Pancreas (tissue), 10 donors: ENCODE results near the gene URB1. TPM values are rescaled to one million over a fixed set of nuclear protein-coding genes. Genes with fewer than 3 reads are reported as not detected.

Experiments used
- ATAC-seq, 4 donors: fragments of 200-7000 bp; cut with Tn5 transposase; one replicate each; pipeline versions ENCODE4 v1.8.0 to v1.9.1; 2020; ENCODE audit warnings: mild to moderate bottlenecking in 4 of 4, moderate library complexity in 4 of 4
- DNase-seq, 6 donors: peaks; one replicate each; pipeline ENCODE4 v3.0.0-alpha.2; 2020
- FAIRE-seq: peaks from 2 replicates; lab custom pipeline; 2012; peaks lifted over from hg19 to GRCh38; lab: Jason Lieb, UNC
- H3K27ac ChIP-seq, 4 donors: fragments of 200-600 bp; sonication (generic); 1 replicate in 3 of 4; 2 replicates in 1 of 4; pipeline versions ENCODE4 v1.5.0 to v1.8.0; 2020
- H3K27me3 ChIP-seq, 4 donors: fragments of 200-600 bp; one replicate each; pipeline ENCODE4 v1.8.0; 2021
- H3K36me3 ChIP-seq, 3 donors: fragments of 200-600 bp; sonication (generic) in 1 of 3; one replicate each; pipeline versions ENCODE4 v1.5.0 to v1.8.0; 2020 to 2021
- H3K4me1 ChIP-seq, 3 donors: fragments of 200-600 bp; one replicate each; pipeline ENCODE4 v1.8.0; 2021
- H3K4me3 ChIP-seq, 4 donors: fragments of 200-600 bp; sonication (generic) in 2 of 4; one replicate each; pipeline versions ENCODE4 v1.5.0 to v1.8.0; 2020 to 2021
- H3K9me3 ChIP-seq, 4 donors: fragments of 200-600 bp; one replicate each; pipeline ENCODE4 v1.8.0; 2021
- CTCF ChIP-seq, 4 donors: fragments of 200-600 bp; sonication (generic) in 3 of 4; IDR thresholded peaks; one replicate each; pipeline versions ENCODE4 v1.5.0 to v1.8.0; 2021; ENCODE audit warnings: antibody characterized with exemption in 4 of 4
- WGBS, 2 donors: extraction: QIAGEN DNeasy Blood & Tissue Kit; methylation state at CpG; one replicate each; pipeline ENCODE4 v1.1.7; 2013; 5-methylcytosine and 5-hydroxymethylcytosine counted together
- intact Hi-C, 3 donors: fragments of 100-400 bp; cut with DNase I; formaldehyde crosslinking; loops; one replicate each; pipeline versions ENCODE4 v1.11.1 to v1.14.2; 2022
- polyA plus RNA-seq, 2 donors: library from polyadenylated mRNA; stranded (reverse); fragments of 200-250 nt; gene quantifications; one replicate each; pipeline ENCODE4 v1.2.3, GENCODE V29; 2013
- total RNA-seq, 6 donors: library from RNA; stranded (reverse); fragmentation: NEBNext Ultra II Directional in 4 of 6; extraction: Animal tissue kit (Norgen Biotek cat#: 25700) in 4 of 6; gene quantifications; one replicate each; pipeline versions ENCODE4 v1.2.1 to v1.2.4, GENCODE V29; 2021 to 2023
- donor health status: healthy with polysubstance abuse.
- donor health status: DM: no; HTN: no; CAD: no; lungs with moderate emphysema.
- donor health status: DM: no; HTN: no; CAD: no.
- donor health status: control.
- donor health status: control.
- donor health status: Bipolar disorder and iron deficiency.
- donor health status: DM: yes; HTN: yes; CAD: no.
- donor health status: DM: no; HTN: no; CAD: no.
- donor health status: DM: no; HTN: no; CAD: no.
- donor health status: DM: yes; HTN: yes; CAD: no.

The URB1 gene
- total and polyA plus RNA-seq, 8 donors: 2.9 to 11.0 (median 7.3) TPM

- FAIRE-seq: no peak
- DNase-seq: no peak
Measured at GRCh38 chr21:32337206-32337605, 55.6 kb downstream of the URB1 start.

GRCh38 chr21:32336711-32337110 lies 56.1 kb downstream of the URB1 start:
- Histone ChIP-seq H3K36me3 (peaks cover 0 to 29% (median 17%) of the 10 kb centered on the region in 3 donors), H3K27me3 (no peaks in the 10 kb centered on the region), H3K4me1 (no peaks in the 10 kb centered on the region), H3K9me3 (no peaks in the 10 kb centered on the region), H3K27ac (no peak overlapping the region), H3K4me3 (no peak overlapping the region)
- intact Hi-C loops: no loop called here
- 65 to 72% methylated on average over 1 of the region's 1 CpG for WGBS, 2 donors
- no peak for ATAC-seq
- DNase-seq: no peak
- FAIRE-seq: no peak
- no peak for TF ChIP-seq CTCF (IDR thresholded peaks at IDR 0.05)

More at GRCh38 chr21:32337206-32337605, 55.6 kb downstream of the URB1 start:
- Histone ChIP-seq H3K36me3 (peaks cover 0 to 29% (median 17%) of the 10 kb centered on the region in 3 donors), H3K27ac (no peak overlapping the region), H3K4me3 (no peak overlapping the region), H3K4me1 (no peaks in the 10 kb centered on the region), H3K27me3 (no peaks in the 10 kb centered on the region), H3K9me3 (no peaks in the 10 kb centered on the region)
- no peak for ATAC-seq
- intact Hi-C loops: no loop called here
- WGBS, 2 donors: 93 to 97% methylated on average over 8 of the region's 8 CpGs
- TF ChIP-seq CTCF (IDR thresholded peaks at IDR 0.05): no peak

GRCh38 chr21:32335601-32336575 lies 56.9 kb downstream of the URB1 start:
- Histone ChIP-seq H3K27me3 (no peaks in the 10 kb centered on the region), H3K4me1 (no peaks in the 10 kb centered on the region), H3K27ac (no peak overlapping the region), H3K36me3 (peaks cover 0 to 29% (median 17%) of the 10 kb centered on the region in 3 donors), H3K9me3 (no peaks in the 10 kb centered on the region), H3K4me3 (no peak overlapping the region)
- intact Hi-C loops: no loop called here
- WGBS, 2 donors: 87% methylated on average over 27 of the region's 27 CpGs
- no peak for FAIRE-seq
- no peak for DNase-seq
- ATAC-seq: no peak
- TF ChIP-seq CTCF (IDR thresholded peaks at IDR 0.05): no peak

GRCh38 chr21:32334980-32335531 lies 57.8 kb downstream of the URB1 start:
- Histone ChIP-seq H3K4me1 (no peaks in the 10 kb centered on the region), H3K4me3 (no peak overlapping the region), H3K27ac (no peak overlapping the region), H3K27me3 (no peaks in the 10 kb centered on the region), H3K36me3 (peaks cover 0 to 29% (median 17%) of the 10 kb centered on the region in 3 donors), H3K9me3 (no peaks in the 10 kb centered on the region)
- ATAC-seq: peak in 2 of 4 donors; percentile 11 to 36
- no peak for DNase-seq
- WGBS, 2 donors: 91 to 94% methylated on average over 12 of the region's 12 CpGs
- no peak for TF ChIP-seq CTCF (IDR thresholded peaks at IDR 0.05)
- FAIRE-seq: no peak
- intact Hi-C loops: no loop called here
